ENCODE measurements around the gene DEXI.

The DEXI gene

DNA sequence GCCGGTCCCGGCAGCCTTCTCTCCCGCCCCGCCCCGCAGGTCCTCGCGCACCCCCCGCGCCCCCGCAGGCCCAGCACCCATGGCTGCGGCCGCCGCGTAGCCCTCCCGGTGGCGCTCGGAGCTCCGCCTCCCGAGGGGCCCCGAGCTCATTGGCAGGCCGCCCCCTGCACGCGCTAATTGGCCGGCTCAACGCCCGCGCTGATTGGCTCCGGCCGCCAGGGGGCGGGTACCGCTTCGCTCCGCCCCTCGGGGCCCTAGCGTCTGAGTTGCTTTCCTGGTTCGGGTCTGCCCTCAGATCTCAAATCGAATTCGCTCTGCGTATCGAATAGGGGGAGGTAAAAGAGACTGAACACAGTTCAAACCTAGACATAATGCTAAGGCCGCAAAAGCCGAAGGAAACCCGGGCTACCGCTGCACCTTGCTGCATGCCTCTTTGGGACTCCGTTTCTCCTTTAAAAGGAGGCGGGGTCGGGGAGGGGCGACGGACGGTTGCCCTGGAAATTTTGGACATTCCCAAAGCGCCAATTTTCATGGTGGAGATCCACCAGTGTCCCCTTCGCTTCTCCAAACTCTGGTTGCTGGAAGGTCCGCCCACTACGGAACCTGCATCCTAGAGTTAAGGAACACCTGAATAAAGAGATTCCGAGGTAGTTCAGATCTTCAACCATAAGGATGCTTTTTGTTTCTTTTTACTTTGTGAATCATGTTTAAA is at the start of gene DEXI:
DEXI (minus strand) TSS at position 117 of the 712 bp plus-strand sequence. CDS start 463 bp downstream, outside the sequence.
- DNase-seq: peak; percentile 87

DNA sequence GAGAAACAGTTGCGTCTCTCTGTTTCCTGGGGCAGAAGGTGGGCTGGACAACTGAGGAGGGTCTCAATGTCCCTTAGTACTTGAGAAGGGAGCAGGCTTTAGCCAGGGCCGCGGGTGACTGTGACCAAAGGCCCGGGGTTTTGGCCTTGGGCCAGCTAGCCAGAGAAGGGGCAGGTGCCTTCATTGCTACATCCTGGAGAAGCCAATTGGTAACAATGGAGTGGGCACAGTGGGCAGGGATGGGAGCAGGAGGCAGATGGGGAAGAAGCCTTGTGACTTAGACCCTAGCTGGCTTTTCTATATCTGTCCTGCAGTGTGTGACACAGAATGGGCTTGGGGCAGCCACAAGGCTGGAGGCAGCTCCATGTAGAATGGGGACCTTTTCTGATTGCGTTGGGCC is 48.1 kb upstream of the DEXI start:
- DNase-seq: no peak

DNA sequence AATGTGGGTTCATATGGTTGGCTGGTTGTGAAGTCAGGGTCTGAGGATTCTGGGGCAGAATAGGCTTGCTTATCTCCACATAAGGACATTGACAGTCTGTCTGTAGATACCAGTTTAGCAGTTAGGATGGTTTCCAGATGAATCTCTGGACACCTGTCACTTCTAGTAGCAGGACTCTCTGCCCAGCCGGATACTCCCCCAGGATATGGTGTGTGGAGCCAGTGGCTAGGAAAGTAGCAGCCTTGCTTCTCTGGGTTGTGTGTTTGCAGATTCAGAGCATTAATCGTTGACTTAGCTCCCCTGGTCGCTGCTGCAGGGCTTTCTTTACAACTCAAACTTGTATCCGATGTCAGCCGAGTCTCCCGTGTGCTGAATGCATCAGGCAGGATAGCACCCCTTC is 47.3 kb upstream of the DEXI start:
- DNase-seq: no peak

GRCh38 chr16:10988879-10989278 is 46.6 kb upstream of the DEXI start:
- no peak for DNase-seq

DNA sequence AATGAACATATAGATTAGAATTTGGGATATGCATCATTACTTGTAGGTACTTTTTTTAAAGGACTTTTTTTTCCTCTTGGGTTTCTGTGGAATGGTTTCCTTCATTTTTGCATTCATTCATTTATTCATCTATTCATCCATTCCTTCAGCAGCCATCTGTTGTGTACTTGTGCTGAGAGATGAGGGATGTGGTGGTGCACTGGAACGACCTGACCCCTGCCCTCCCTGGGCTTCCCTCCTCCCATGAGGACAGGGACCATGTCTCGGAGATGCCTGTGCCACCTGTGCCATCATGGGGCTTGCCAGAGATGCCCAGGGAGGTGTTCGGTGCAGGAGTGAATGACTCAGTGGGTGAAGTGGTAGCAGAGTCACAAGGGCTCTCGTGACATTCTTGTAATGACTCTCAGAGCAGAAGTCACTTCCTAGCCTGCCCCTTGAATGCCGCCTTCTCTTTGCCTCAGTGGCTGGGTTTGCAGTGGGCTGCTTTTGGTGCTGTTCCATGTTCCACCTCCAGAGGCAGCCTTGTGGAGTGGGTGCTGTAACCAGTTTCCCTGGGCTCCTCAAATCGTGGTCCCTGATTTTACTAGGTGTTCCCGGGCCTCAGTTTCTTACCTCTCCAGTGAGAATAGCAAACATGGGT is 46.0 kb upstream of the DEXI start:
- no peak for DNase-seq

DNA sequence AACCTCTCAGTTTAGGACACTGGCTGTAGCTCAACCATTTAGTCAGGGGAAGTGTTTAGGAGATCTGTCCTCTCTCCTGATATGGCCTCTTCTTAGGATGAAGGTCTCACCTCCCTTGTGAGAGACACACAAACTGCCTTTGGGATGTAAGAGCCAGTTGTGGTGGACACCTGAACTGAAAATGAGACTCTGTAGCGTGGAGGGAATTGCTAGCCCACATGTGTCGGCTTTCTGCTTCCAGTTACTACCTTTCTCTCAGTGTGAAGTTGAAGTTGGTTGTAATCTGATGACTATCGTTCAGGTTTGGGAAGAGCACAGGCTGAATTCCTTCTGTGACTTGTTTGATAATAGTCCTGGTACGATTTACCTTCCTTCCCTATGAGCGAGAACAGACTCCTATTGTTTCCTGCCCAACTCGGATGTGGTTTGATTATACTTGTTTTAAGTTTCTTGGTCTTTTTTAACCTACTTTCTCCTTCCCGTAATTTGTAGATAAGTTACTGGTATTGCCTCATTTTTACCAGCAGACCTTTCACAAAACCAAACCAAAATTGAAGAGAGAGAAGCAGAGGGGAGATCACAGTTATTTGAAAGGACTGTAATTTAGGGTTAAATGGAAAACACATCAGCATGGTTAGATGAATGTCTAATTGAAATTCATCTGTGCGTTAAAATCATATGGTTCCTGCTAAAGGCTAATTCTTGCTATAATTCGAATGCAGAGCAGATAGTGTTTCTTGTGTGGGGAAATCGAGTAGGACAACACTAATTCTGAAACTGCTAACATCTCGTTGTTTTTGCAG is 45.3 kb upstream of the DEXI start:
- DNase-seq: no peak

DNA sequence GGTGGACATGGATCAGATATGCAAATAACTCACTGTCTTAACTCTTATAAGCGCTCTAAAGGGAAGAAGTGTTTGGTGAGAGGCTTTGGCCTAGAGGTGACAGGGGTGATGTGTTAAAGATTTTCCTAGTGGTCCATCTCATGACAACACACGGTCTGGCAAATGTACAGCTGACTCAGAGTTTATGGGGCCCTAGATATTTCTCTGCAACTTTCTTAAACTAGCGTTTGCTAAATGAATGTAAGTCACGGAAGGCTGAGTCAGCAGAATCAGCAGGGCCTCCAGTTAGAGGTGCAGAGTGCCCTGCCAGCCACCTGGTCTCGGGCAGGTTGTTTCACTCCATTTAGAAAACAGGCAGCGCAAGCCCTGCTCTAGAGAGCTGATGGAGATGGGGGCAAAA is 42.2 kb upstream of the DEXI start:
- no peak for DNase-seq

DNA sequence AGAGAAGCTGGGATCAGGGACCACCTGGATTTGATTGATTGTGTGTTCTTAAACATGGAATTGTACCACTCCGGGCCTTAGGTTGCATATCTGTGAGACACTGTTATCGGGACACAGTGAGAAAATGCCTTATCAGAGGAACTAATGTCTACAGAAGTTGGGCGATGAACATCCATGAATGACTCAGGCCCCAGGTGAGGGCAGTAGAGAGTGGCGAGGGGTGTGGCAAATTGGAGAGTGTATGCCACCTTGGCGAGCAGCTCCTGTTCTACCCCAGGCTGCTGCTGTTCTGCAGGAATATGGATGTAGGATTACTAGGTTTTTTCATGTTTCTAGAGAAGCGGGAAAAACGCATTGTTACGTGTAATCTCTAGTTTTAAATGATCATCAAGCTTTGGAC is 40.9 kb upstream of the DEXI start:
- DNase-seq: no peak

- DNase-seq: no peak
Measured at GRCh38 chr16:10982465-10983150, 40.3 kb upstream of the DEXI start.

DNA sequence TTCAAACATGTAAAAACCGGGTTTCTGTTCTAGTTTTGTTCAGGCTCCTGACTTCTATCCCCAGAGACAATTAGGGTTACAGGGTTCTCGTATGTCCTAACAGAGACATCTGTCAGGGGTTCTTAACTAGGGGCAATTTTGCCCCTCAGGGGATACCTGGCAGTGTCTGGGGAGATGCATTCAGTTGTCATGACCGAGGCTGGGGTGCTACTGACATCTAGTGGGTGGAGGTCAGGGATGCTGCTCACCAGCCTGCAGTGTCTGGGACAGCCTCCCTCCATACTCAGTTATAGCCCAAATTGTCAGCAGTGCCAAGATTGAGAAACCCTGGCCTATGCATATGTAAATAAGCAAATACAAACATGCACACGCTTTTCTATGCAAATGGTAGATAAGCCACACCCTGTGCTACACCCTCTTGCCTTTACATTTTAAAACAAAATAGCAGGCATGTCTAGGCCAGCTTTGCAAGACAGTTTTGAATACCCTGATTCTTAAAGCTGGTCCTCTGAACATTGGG is 39.5 kb upstream of the DEXI start:
- DNase-seq: no peak

GRCh38 chr16:10980813-10981212 is 38.5 kb upstream of the DEXI start:
- DNase-seq: no peak

- no peak for DNase-seq
Measured at GRCh38 chr16:10979717-10980601, 37.7 kb upstream of the DEXI start.

- no peak for DNase-seq
Measured at GRCh38 chr16:10978871-10979446, 36.7 kb upstream of the DEXI start.

- DNase-seq: no peak
Measured at GRCh38 chr16:10978124-10978523, 35.9 kb upstream of the DEXI start.

- no peak for DNase-seq
Measured at GRCh38 chr16:10976634-10977033, 34.4 kb upstream of the DEXI start.

- no peak for DNase-seq
Measured at GRCh38 chr16:10972819-10973464, 30.7 kb upstream of the DEXI start.

DNA sequence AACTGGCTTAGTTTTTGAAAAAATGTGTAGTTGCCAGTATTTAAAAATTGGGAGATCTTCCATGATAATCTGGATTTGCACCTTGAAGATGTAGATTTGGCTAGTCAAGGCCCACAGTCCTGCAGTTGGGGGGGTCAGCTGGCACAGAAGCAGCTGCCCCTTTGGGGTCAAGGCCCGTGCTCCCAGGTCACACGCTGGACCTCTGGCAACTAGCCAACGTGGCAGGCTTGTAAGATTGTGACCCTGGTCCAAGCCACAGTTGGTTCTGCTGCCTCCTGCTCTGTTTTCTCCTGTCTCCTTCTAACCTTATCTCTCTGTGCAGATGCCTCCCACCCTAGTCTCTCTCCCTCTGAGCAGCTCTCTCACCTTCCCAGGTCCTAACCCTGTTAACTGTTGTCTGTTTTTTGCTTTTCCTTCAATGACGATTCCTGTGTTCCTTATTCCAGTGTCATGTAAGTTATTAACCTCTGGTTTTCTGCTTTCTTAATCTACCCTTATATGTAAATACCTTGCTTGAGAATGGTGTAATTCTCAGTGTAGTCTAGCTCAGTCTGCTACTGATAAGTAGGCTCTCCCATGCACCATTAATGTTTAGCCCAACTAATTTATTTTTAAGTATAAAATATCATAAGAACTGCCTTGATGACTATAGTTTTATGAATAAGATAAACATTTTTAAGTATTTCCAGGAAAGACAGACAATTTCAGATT is 30.0 kb upstream of the DEXI start:
- no peak for DNase-seq

DNA sequence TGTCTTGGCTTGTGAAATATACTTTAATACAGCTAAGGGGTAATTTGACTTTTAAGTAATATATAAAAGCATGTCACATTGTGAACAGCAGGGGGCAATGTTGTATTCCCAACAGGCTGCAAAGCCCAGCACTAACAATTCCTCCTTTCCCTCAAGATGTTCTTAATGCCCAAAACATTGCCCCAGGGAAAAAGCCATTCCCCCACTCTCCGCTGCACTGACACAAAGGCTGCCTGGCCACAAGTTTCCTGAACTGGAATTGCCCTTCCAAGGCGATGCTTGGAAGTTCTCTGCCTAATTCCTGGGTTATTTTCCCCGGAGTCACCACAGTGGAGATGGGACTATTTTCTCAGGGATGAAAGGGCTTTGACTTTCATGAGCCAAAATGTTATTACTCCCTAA is 29.3 kb upstream of the DEXI start:
- peak; percentile 66 for DNase-seq

- DNase-seq: no peak
Measured at GRCh38 chr16:10970065-10970464, 27.8 kb upstream of the DEXI start.

GRCh38 chr16:10969615-10970014 is 27.3 kb upstream of the DEXI start:
- no peak for DNase-seq
